OCI-LY7 (cell line): ENCODE results near the gene TMEM238L.

Experiments used
- EZH2phosphoT487 ChIP-seq: fragments of 200-600 bp; sonication (generic); IDR thresholded peaks from 2 replicates; pipeline ENCODE4 v1.6.1; 2018; ENCODE audit warnings: low read depth, borderline replicate concordance, mild to moderate bottlenecking, mixed run types, antibody characterized with exemption, low read length, moderate library complexity, mixed read lengths
- TF ChIP-seq, protein P1 (sequence below): fragments of 200-600 bp; sonication (generic); conservative IDR thresholded peaks from 2 replicates; pipeline ENCODE4 v1.5.1; 2014; ENCODE audit warnings: mild to moderate bottlenecking, antibody characterized with exemption, low read length, moderate library complexity, mixed read lengths

GRCh38 chr17:10751563-10751962 lies 52.3 kb downstream of the TMEM238L start:
- TF ChIP-seq, protein P1, sequence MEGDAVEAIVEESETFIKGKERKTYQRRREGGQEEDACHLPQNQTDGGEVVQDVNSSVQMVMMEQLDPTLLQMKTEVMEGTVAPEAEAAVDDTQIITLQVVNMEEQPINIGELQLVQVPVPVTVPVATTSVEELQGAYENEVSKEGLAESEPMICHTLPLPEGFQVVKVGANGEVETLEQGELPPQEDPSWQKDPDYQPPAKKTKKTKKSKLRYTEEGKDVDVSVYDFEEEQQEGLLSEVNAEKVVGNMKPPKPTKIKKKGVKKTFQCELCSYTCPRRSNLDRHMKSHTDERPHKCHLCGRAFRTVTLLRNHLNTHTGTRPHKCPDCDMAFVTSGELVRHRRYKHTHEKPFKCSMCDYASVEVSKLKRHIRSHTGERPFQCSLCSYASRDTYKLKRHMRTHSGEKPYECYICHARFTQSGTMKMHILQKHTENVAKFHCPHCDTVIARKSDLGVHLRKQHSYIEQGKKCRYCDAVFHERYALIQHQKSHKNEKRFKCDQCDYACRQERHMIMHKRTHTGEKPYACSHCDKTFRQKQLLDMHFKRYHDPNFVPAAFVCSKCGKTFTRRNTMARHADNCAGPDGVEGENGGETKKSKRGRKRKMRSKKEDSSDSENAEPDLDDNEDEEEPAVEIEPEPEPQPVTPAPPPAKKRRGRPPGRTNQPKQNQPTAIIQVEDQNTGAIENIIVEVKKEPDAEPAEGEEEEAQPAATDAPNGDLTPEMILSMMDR, result no peak
- TF ChIP-seq EZH2phosphoT487, result no peak
